Sigmoid colon (tissue), 7 donors: ENCODE measurements around the gene MRPS27. TPM values are rescaled to one million over a fixed set of nuclear protein-coding genes. Genes with fewer than 3 reads are reported as not detected.

Experiments
- DNase-seq: peaks from one replicate; pipeline ENCODE4 v3.0.0-alpha.2; 2019
- H3K27ac ChIP-seq, 4 donors: fragments of 200-600 bp; sonication (generic); one replicate each; pipeline ENCODE4 v1.5.1; 2016 to 2019; ENCODE audit warnings: mild to moderate bottlenecking in 1 of 4
- H3K27me3 ChIP-seq, 3 donors: fragments of 200-600 bp; sonication (generic); one replicate each; pipeline ENCODE4 v1.5.1; 2019; ENCODE audit warnings: mild to moderate bottlenecking in 1 of 3
- H3K36me3 ChIP-seq, 4 donors: fragments of 200-600 bp; sonication (generic); one replicate each; pipeline ENCODE4 v1.5.1; 2016 to 2019
- H3K4me1 ChIP-seq, 4 donors: fragments of 200-600 bp; sonication (generic); one replicate each; pipeline ENCODE4 v1.5.1; 2017 to 2019
- H3K4me3 ChIP-seq, 4 donors: fragments of 200-600 bp; sonication (generic); one replicate each; pipeline ENCODE4 v1.5.1; 2017 to 2019; ENCODE audit warnings: mild to moderate bottlenecking in 2 of 4, moderate library complexity in 1 of 4
- H3K9me3 ChIP-seq, 4 donors: fragments of 200-600 bp in 3 of 4; sonication (generic) in 3 of 4; one replicate each; pipeline versions ENCODE4 v1.5.1 to v1.6.1; 2013 to 2019
- CTCF ChIP-seq, 4 experiments: fragments of 450-650 bp in 3 of 4; fragments of 200-600 bp in 1 of 4; IDR thresholded peaks; one replicate each; pipeline ENCODE4 v1.5.1; 2016 to 2019; ENCODE audit warnings: antibody characterized with exemption in 4 of 4, mild to moderate bottlenecking in 3 of 4, moderate library complexity in 2 of 4
- EP300 ChIP-seq, 4 donors: sonication (generic); formaldehyde crosslinking; IDR thresholded peaks; one replicate each; pipeline ENCODE4 v1.6.1; 2017; ENCODE audit warnings: antibody characterized with exemption in 4 of 4
- POLR2A ChIP-seq, 2 donors: fragments of 450-650 bp; IDR thresholded peaks; one replicate each; pipeline ENCODE4 v1.6.1; 2016; ENCODE audit warnings: antibody characterized with exemption in 2 of 2, mild to moderate bottlenecking in 2 of 2, moderate library complexity in 2 of 2
- POLR2AphosphoS5 ChIP-seq, 4 donors: sonication (generic); formaldehyde crosslinking; IDR thresholded peaks; one replicate each; pipeline ENCODE4 v1.6.1; 2017; ENCODE audit warnings: antibody characterized with exemption in 4 of 4
- WGBS, 2 donors: extraction: QIAGEN DNeasy Blood & Tissue Kit; methylation state at CpG; one replicate each; pipeline ENCODE4 v1.1.7; 2013; 5-methylcytosine and 5-hydroxymethylcytosine counted together
- intact Hi-C: fragments of 100-400 bp; cut with DNase I; formaldehyde crosslinking; loops from one replicate; pipeline ENCODE4 v1.15.1; 2023
- polyA plus RNA-seq, 3 donors: library from polyadenylated mRNA; stranded (reverse); fragments of 200-250 nt; gene quantifications; one replicate each; pipeline ENCODE4 v1.2.3, GENCODE V29; 2013
- total RNA-seq, 4 donors: library from RNA; depleted of rRNA; stranded (reverse); fragments of >200 nt; gene quantifications; one replicate each; pipeline ENCODE4 v1.1.0, GENCODE V29; 2016
- donor health status: healthy with polysubstance abuse.
- donor health status: Bipolar disorder and iron deficiency.
- donor health status: healthy.

MRPS27 gene
- total and polyA plus RNA-seq, 7 donors: 23.1 to 64.0 (median 44.8) TPM

- Histone ChIP-seq H3K4me1 (peaks cover 0 to 8% (median 0%) of the 10 kb centered on the region in 4 donors), H3K4me3 (no peak overlapping the region), H3K27ac (no peak overlapping the region), H3K27me3 (no peaks in the 10 kb centered on the region), H3K9me3 (no peaks in the 10 kb centered on the region), H3K36me3 (peaks cover 0 to 38% (median 0%) of the 10 kb centered on the region in 4 donors)
- no peak for DNase-seq
- no peak for TF ChIP-seq POLR2A (IDR thresholded peaks at IDR 0.05)
- no peak for TF ChIP-seq POLR2AphosphoS5 (IDR thresholded peaks at IDR 0.05)
- no peak for TF ChIP-seq CTCF (IDR thresholded peaks at IDR 0.05)
- no peak for TF ChIP-seq EP300 (IDR thresholded peaks at IDR 0.05)
- intact Hi-C loops: no loop called here
- WGBS, 2 donors: 73 to 85% methylated on average over 6 of the region's 6 CpGs
Measured at GRCh38 chr5:72231991-72232703, 87.9 kb downstream of the MRPS27 start.

GRCh38 chr5:72228960-72229359 is 91.1 kb downstream of the MRPS27 start:
- TF ChIP-seq EP300 (IDR thresholded peaks at IDR 0.05) (no peak), POLR2AphosphoS5 (IDR thresholded peaks at IDR 0.05) (no peak)
- Histone ChIP-seq H3K36me3 (peaks cover 0 to 51% (median 2%) of the 10 kb centered on the region in 4 donors), H3K4me3 (no peak overlapping the region), H3K27me3 (no peaks in the 10 kb centered on the region), H3K4me1 (peaks cover 0 to 9% (median 4%) of the 10 kb centered on the region in 4 donors), H3K27ac (no peak overlapping the region), H3K9me3 (no peaks in the 10 kb centered on the region)
- WGBS, 2 donors: 89% methylated on average over 3 of the region's 3 CpGs
- intact Hi-C loops: no loop called here
- no peak for DNase-seq

GRCh38 chr5:72226950-72227349 is 93.1 kb downstream of the MRPS27 start:
- H3K9me3 ChIP-seq: no peaks in the 10 kb centered on the region
- no peak for TF ChIP-seq POLR2AphosphoS5 (IDR thresholded peaks at IDR 0.05)
- no peak for TF ChIP-seq EP300 (IDR thresholded peaks at IDR 0.05)
- TF ChIP-seq POLR2A (IDR thresholded peaks at IDR 0.05): no peak
- TF ChIP-seq CTCF (IDR thresholded peaks at IDR 0.05): no peak
- no peak overlapping the region for H3K4me3 ChIP-seq
- H3K27me3 ChIP-seq: no peaks in the 10 kb centered on the region
- WGBS, 2 donors: 88 to 91% methylated on average over 2 of the region's 2 CpGs
- no peak overlapping the region for H3K27ac ChIP-seq
- H3K4me1 ChIP-seq: peaks cover 0 to 8% (median 4%) of the 10 kb centered on the region in 4 donors
- no peak for DNase-seq
- intact Hi-C loops: no loop called here
- H3K36me3 ChIP-seq: peaks cover 0 to 60% (median 9%) of the 10 kb centered on the region in 4 donors

- H3K4me1 ChIP-seq: peaks cover 0 to 8% (median 4%) of the 10 kb centered on the region in 4 donors
- no peak for TF ChIP-seq CTCF (IDR thresholded peaks at IDR 0.05)
- no peak for TF ChIP-seq POLR2A (IDR thresholded peaks at IDR 0.05)
- no peak for TF ChIP-seq POLR2AphosphoS5 (IDR thresholded peaks at IDR 0.05)
- no peak for TF ChIP-seq EP300 (IDR thresholded peaks at IDR 0.05)
- 97 to 98% methylated on average over 3 of the region's 3 CpGs for WGBS, 2 donors
- H3K9me3 ChIP-seq: no peaks in the 10 kb centered on the region
- peaks cover 3 to 65% (median 11%) of the 10 kb centered on the region in 4 donors for H3K36me3 ChIP-seq
- H3K4me3 ChIP-seq: no peak overlapping the region
- H3K27me3 ChIP-seq: no peaks in the 10 kb centered on the region
- intact Hi-C loops: no loop called here
- no peak overlapping the region for H3K27ac ChIP-seq
- DNase-seq: no peak
Measured at GRCh38 chr5:72225741-72226140, 94.3 kb downstream of the MRPS27 start.

GRCh38 chr5:72224946-72225463 is 95.0 kb downstream of the MRPS27 start:
- Histone ChIP-seq H3K4me3 (no peak overlapping the region), H3K27me3 (no peaks in the 10 kb centered on the region), H3K36me3 (peaks cover 3 to 72% (median 18%) of the 10 kb centered on the region in 4 donors), H3K9me3 (no peaks in the 10 kb centered on the region), H3K27ac (peak overlapping the region in 1 of 4 donors; percentile 48), H3K4me1 (peaks cover 0 to 8% (median 4%) of the 10 kb centered on the region in 4 donors)
- 84 to 90% methylated on average over 3 of the region's 3 CpGs for WGBS, 2 donors
- intact Hi-C loops: no loop called here
- no peak for TF ChIP-seq POLR2AphosphoS5 (IDR thresholded peaks at IDR 0.05)
- no peak for TF ChIP-seq CTCF (IDR thresholded peaks at IDR 0.05)
- no peak for TF ChIP-seq POLR2A (IDR thresholded peaks at IDR 0.05)
- TF ChIP-seq EP300 (IDR thresholded peaks at IDR 0.05): no peak
- no peak for DNase-seq
